ENCODE results near the gene DEF6.
A peak's percentile ranks its signal among the peaks of the same experiment; 100 is the strongest.
"Not testable (repeated sequence)": the region's sequence is repeated elsewhere in the genome, so short reads cannot be mapped to it uniquely, and the experiment has no call there.

DEF6 gene

GRCh38 chr6:35283361-35283760, 14.3 kb upstream of the DEF6 start:
- DNase-seq: no peak

GRCh38 chr6:35287671-35288396, 9.8 kb upstream of the DEF6 start:
- no peak for DNase-seq

- no peak for DNase-seq
These were observed 8.8 kb upstream of the DEF6 start for GRCh38 chr6:35288834-35289233.

- no peak for DNase-seq
These were observed 6.1 kb upstream of the DEF6 start for GRCh38 chr6:35291491-35291890.

- no peak for DNase-seq
These were observed 5.1 kb upstream of the DEF6 start for GRCh38 chr6:35292494-35292893.

GRCh38 chr6:35293681-35294080, 3.9 kb upstream of the DEF6 start:
- DNase-seq: no peak

- peak in 1 of 2 experiments; percentile 18 for DNase-seq
These were observed 3.2 kb upstream of the DEF6 start for GRCh38 chr6:35294308-35294945.

- DNase-seq: no peak
These were observed 2.6 kb upstream of the DEF6 start for GRCh38 chr6:35295036-35295435.

- no peak for DNase-seq
These were observed 1.9 kb upstream of the DEF6 start for GRCh38 chr6:35295521-35296315.

GRCh38 chr6:35296931-35297600, 552 bp upstream of the DEF6 start:
- DNase-seq: no peak

GRCh38 chr6:35298625-35299140, 1.1 kb downstream of the DEF6 start:
- no peak for DNase-seq

- no peak for DNase-seq
These were observed 2.1 kb downstream of the DEF6 start for GRCh38 chr6:35299674-35300073.

- no peak for DNase-seq
These were observed 3.2 kb downstream of the DEF6 start for GRCh38 chr6:35300848-35301247.

GRCh38 chr6:35302604-35303241, 5.1 kb downstream of the DEF6 start:
- no peak for DNase-seq

- no peak for DNase-seq
These were observed 6.7 kb downstream of the DEF6 start for GRCh38 chr6:35304299-35304698.

GRCh38 chr6:35305117-35305516, 7.5 kb downstream of the DEF6 start:
- no peak for DNase-seq

GRCh38 chr6:35307138-35307537, 9.5 kb downstream of the DEF6 start:
- not testable (repeated sequence) for DNase-seq

GRCh38 chr6:35308543-35308942, 10.9 kb downstream of the DEF6 start:
- not testable (repeated sequence) for DNase-seq

- no peak for DNase-seq
These were observed 12.1 kb downstream of the DEF6 start for GRCh38 chr6:35309611-35310264.

GRCh38 chr6:35310265-35310831, 12.7 kb downstream of the DEF6 start:
- no peak for DNase-seq

GRCh38 chr6:35311390-35312075, 13.9 kb downstream of the DEF6 start:
- DNase-seq: no peak
